SH-SY5Y (cell line): ENCODE measurements around the gene CELF5.

Experiments
- GATA2 ChIP-seq: IDR thresholded peaks from 2 replicates; pipeline ENCODE4 v1.6.1; 2011; ENCODE audit warnings: mild to moderate bottlenecking, low read depth, low read length
- GATA3 ChIP-seq: IDR thresholded peaks from 2 replicates; pipeline ENCODE4 v1.6.1; 2011; ENCODE audit warnings: low read depth, mild to moderate bottlenecking, low read length, moderate library complexity

CELF5 gene

DNA sequence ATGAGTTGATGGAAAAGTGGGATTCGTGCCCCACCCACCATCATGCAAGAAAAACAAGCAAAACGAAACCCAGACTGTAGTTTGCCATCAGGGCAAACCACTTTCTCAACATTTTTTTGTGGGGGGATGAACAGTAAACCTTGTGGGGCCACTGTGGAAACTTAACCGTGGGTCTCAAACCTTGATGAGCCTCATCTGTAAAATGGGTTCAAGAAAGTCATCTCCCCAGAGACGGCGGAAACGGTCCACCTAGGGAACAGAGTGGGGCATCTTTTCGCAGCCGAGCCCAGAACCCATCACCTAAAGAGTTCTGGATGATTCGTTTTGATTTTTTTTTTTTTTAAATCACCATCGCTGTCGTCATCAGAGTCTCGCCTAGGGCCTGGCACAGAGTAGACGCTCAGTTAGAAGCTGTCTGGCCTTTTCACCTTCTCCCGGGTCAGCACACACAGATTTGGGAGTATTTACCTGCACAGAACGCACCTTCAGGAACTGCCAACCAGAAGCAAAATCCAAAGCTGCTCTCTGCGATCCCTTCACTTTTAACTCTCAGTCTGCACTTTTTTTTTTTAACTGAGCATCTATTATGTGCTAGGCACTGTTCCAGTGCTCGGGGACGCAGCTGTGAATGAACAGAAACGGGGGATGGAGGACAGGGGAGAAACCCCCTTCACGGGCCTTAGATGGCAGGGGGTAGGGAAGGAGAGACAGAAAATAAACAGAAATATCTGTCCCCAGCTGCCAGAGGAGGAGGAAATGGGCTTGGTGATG, 69.8 kb downstream of the CELF5 start:
- TF ChIP-seq GATA3, result no peak
- no peak for TF ChIP-seq GATA2

DNA sequence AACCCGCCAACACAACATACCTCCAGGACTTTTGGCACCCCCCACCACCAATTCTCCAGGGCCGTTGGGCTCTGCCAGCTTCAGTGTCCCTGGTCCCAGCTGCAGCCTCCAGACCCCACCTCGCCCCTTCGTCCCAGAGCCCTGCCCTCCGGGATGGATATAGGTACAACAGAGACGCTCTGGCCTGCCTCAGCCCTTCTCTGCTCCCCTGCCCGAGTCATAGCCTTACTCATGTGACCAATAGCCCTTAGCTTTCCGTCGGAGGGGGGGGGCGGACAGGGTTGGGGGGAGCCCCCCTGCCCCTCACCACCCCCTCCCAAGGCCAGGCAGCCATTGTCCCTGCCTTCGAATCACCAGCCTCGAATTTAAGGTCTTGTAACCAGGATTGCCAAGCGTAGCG, 71.1 kb downstream of the CELF5 start:
- TF ChIP-seq GATA2 (no peak), GATA3 (no peak)

- TF ChIP-seq GATA3, result no peak
- no peak for TF ChIP-seq GATA2
Measured at GRCh38 chr19:3296034-3296433, 71.6 kb downstream of the CELF5 start.

- TF ChIP-seq GATA2 (no peak), GATA3 (no peak)
Measured at GRCh38 chr19:3296446-3296845, 72.0 kb downstream of the CELF5 start.

- no peak for TF ChIP-seq GATA2
- no peak for TF ChIP-seq GATA3
Measured at GRCh38 chr19:3298853-3299449, 74.5 kb downstream of the CELF5 start.

- TF ChIP-seq GATA2 (no peak), GATA3 (no peak)
Measured at GRCh38 chr19:3302755-3303154, 78.3 kb downstream of the CELF5 start.

DNA sequence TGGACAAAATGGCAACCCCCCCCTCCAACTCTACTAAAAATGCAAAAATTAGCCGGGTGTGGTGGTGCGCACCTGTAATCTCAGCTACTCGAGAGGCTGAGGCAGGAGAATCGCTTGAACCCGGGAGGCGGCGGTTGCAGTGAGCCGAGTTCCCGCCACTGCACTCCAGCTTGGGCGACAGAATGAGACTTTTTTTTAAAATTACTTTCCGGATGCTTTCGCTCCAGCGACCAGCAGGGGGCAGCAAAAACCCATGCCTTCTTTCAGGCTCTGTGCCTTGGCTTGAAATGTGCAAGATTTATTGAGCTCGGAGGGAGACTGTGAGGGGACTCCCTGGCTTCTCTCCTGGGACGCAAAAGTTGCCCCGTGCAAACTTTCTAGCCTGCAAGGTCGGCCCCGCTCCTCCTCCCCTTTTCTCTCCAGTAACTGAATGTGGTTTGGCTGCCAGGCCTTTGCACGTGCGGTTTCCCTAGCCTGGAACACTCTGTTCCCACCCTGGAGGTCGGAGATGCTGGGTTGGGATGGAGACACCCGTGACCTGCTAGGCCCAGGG, 80.5 kb downstream of the CELF5 start:
- TF ChIP-seq GATA2, result no peak
- no peak for TF ChIP-seq GATA3

DNA sequence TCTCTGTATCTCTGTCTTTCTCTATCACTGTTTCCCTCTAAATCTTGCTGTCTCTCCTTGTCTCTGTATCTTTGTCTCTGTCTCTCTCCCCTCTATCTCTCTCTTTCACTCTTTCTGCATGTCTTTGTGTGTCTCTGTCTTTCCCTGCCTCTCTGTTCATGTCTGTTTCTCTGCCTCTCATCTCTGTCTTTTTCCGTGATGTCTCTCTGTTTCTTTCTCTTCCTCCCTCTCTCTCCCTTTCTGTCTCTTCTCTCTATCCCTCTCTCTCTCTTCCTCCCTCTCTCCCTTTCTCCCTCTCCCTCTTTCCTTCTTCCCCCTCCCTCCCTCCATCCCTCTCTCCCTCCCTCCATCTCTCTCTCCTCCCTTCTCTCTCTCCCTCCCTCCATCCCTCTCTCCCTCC, 85.3 kb downstream of the CELF5 start:
- TF ChIP-seq GATA3, result no peak

GRCh38 chr19:3310280-3310679, 85.8 kb downstream of the CELF5 start:
- TF ChIP-seq GATA3 (no peak), GATA2 (no peak)

DNA sequence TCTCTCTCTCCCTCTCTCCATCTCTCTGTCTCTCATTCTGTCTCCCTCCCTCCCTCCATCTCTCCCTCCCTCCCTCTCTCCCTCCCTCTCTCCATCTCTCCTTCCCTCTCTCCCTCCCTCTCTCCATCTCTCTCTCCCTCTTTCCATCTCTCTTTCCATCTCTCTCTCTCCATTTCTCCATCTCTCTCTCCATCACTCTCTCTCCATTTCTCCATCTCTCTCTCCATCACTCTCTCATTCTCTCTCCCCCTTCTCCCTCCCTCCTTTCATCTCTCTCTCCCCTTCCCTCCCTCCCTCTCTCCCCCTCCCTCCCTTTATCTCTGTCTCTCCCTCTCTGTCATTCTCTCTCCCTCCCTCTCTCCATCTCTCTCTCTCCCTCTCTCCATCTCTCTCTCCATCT, 86.2 kb downstream of the CELF5 start:
- TF ChIP-seq GATA2, result no peak
- TF ChIP-seq GATA3, result no peak

DNA sequence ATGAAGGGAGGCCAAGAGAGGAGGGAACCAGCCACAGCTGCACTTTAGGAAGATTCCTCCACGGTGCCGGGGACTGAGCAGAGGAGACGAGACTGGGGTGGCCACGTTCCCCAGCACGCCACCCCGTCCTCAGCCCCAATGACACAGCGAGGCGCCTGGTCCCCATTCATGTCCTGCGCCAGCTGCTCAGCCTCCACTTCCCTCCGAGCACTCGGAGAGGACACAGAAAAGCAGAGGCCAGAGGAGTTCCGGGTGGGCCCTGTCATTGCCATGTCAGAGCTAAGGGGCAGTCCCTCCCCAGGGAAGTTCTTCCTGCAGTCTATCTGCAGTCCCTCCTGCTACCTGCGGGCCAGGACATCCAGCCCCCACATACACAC, 88.7 kb downstream of the CELF5 start:
- TF ChIP-seq GATA3, result no peak
- TF ChIP-seq GATA2, result no peak

DNA sequence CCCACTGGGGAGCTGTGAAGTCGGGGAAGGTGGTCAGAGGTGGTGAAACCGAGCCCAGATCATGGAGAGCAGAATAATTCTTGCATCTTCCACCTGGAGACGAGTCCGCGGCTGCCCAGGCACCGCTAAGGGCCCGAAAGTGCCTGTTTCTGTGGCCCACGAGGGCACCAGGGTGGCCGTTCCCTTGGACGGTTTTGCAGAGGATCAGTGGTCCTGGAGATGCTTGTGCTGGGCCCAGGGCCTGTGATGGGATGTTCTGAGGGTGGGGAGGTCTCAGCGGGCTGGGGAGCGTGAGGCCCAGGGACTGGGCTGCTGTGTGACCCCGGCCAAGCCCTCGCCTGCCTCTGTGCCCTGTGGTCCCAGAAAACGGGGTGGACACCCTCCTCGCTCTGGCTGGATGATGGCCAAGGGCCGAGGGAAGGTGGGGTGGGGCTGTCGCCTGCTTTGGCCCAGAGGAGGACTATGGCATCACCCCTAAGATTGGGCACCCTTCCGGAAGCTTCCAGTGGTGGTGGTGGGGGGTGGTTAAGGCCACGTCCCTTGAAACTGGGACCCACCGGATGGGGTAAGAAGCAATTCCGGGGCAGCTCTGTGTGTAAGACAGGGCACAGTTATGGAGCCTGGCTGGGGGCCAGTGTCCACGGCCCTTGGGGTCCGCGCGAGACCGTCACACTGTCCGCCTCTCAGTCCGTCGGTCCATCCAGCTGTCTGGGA, 90.7 kb downstream of the CELF5 start:
- TF ChIP-seq GATA2 (no peak), GATA3 (no peak)

- TF ChIP-seq GATA2 (no peak), GATA3 (no peak)
Measured at GRCh38 chr19:3315676-3315973, 91.2 kb downstream of the CELF5 start.

- TF ChIP-seq GATA2 (no peak), GATA3 (no peak)
Measured at GRCh38 chr19:3316132-3316648, 91.7 kb downstream of the CELF5 start.

DNA sequence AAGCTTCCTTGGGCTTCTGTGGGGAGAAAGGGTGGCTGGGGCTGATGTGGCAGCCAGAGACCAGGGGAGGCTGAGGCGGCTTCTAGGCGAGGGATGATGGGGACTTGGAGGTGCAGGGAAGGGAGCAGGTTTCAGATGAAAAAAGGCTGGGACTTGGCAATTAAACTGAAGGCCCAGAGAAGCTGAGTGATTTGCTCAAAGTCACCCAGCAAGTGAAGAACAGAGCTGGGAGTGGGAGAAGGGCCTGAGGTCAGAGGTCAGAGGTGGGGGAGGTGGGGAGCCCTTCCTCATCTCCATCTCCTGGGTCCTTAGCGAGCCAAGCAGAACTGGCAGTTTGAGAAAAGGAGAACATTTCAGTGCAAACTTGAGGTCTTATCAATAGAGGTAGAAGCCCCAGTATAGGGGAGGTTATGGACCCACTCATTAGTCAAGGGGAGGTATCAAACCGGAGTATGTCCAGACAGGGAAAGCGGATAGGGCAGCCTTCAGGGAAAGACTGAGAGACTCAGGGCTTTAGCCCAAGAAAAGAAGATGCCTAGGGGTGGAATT, 92.3 kb downstream of the CELF5 start:
- no peak for TF ChIP-seq GATA3
- no peak for TF ChIP-seq GATA2
